T-helper 2 cell treated with Interferon-gamma antibody and Interleukin-4, amounts not matched to agents 5 μg/mL and 100 μg/mL, for 36 hours (primary cell): Measurements from ENCODE around the gene STK36.
"Not testable (repeated sequence)": the region's sequence is repeated elsewhere in the genome, so short reads cannot be mapped to it uniquely, and the experiment has no call there.

Source experiments
- DNase-seq: peaks from one replicate; pipeline ENCODE4 v3.0.0; 2021; ENCODE audit warnings: low spot score
- H3K27ac Mint-ChIP-seq: one replicate; pipeline ENCODE4 v1.8.0; 2021; ENCODE audit warnings: mild to moderate bottlenecking, mixed read lengths
- H3K27me3 Mint-ChIP-seq: one replicate; pipeline ENCODE4 v1.8.0; 2021; ENCODE audit warnings: low read depth, mixed read lengths
- H3K36me3 Mint-ChIP-seq: one replicate; pipeline ENCODE4 v1.8.0; 2021; ENCODE audit warnings: low read depth, mixed read lengths
- H3K4me1 Mint-ChIP-seq: one replicate; pipeline ENCODE4 v1.8.0; 2021; ENCODE audit warnings: low read depth, mixed read lengths
- H3K4me3 Mint-ChIP-seq: one replicate; pipeline ENCODE4 v1.8.0; 2022; ENCODE audit warnings: mild to moderate bottlenecking, moderate library complexity, mixed read lengths
- H3K9me3 Mint-ChIP-seq: one replicate; pipeline ENCODE4 v1.8.0; 2021; ENCODE audit warnings: mixed read lengths

The STK36 gene

DNA sequence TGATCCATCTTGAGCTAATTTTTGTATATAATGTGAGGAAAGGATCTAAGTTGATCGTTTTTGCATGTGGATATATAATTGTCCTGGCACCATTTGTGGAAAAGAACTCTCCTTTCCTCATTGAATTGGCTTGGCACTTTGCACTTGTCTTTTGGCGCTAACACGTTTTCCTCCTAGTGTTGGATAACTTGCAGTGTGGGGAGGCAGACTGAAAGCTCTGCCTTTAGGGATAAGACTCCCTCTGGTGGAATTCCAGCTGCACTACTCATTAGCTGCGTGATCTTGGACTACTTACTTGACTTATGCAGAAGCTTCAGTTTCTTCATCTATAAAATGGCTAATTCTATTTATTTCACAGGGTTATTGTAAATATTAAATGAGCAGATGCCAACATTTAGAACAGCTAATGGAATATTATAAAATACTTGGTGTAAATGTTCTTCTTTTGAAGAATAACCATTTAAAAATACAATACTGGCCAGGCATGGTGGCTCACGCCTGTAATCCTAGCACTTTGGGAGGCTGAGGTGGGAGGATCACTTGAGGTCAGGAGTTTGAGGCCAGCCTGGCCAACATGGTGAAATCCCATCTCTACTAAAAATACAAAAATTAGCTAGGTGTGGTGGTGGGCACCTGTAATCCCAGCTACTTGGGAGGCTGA lies 15.6 kb downstream of the STK36 start:
- H3K4me3 Mint-ChIP-seq, H3K36me3 Mint-ChIP-seq, H3K9me3 Mint-ChIP-seq, H3K4me1 Mint-ChIP-seq, H3K27ac Mint-ChIP-seq, H3K27me3 Mint-ChIP-seq: not testable (repeated sequence)
- DNase-seq, result peak; percentile 10

DNA sequence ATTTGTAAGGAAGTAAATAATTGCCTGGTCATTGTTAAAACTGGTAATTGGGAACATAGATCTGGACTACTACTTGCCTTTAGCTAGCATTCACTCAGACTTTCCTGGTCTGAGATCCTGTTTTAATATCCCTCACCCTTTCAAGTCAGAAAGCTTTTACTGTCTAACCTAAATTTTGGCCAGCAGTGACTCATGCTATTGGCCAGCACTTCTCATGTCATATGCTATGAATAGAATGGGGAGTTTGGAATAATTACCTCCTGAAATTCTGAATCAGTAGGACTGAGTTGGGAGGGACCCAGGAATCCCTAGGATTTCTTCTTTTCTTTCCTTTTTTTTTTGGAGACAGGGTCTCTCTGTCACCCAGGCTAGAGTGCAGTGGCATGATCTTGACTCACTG lies 19.3 kb downstream of the STK36 start:
- Mint-ChIP-seq H3K9me3 (no peaks in the 10 kb centered on the region), H3K27me3 (no peaks in the 10 kb centered on the region), H3K4me3 (no peak overlapping the region), H3K36me3 (no peaks in the 10 kb centered on the region), H3K27ac (no peak overlapping the region), H3K4me1 (peaks cover 3% of the 10 kb centered on the region)
- no peak for DNase-seq

DNA sequence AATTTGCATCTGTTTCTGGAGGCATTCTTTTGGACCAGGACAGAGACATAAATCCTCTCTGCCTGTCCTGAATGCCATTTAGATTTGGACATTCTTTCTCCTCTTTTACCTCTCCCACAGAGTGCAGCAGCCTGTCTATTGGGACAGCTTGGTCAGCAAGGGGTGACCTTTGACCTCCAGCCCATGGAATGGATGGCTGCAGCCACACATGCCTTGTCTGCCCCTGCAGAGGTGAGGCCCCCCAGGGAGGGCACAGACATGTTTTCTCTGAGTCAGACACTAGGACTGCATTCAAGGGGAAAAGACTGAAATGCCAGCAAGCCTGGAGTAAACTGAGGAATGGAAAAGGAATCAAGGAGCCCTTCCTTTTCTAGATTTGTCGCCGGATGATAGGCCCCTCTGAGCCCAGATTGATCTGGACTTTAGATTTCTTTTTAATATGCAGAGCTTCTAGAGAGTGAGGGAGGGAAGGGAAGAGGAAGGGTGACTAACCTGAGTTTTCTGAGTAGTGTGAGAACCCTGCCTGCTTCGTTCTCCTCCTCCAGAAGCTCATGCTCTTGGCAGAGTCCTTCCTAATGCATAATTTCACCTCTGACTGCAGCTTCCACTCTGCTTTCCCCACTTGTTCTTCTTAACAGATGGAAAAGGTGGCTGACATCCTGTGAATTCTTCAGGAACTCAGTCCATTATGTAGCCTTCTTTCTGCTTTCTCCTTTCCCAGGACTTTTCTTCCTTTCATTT lies 22.7 kb downstream of the STK36 start:
- H3K4me3 Mint-ChIP-seq, result no peak overlapping the region
- no peaks in the 10 kb centered on the region for H3K36me3 Mint-ChIP-seq
- H3K27ac Mint-ChIP-seq, result no peak overlapping the region
- H3K27me3 Mint-ChIP-seq, result no peaks in the 10 kb centered on the region
- no peak for DNase-seq
- H3K4me1 Mint-ChIP-seq, result no peaks in the 10 kb centered on the region
- H3K9me3 Mint-ChIP-seq, result no peaks in the 10 kb centered on the region

DNA sequence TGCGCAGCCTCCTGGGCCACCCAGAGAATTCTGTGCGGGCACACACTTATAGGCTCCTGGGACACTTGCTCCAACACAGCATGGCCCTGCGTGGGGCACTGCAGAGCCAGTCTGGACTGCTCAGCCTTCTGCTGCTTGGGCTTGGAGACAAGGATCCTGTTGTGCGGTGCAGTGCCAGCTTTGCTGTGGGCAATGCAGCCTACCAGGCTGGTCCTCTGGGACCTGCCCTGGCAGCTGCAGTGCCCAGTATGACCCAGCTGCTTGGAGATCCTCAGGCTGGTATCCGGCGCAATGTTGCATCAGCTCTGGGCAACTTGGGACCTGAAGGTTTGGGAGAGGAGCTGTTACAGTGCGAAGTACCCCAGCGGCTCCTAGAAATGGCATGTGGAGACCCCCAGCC lies 27.0 kb downstream of the STK36 start:
- H3K36me3 Mint-ChIP-seq, result no peaks in the 10 kb centered on the region
- no peak overlapping the region for H3K4me3 Mint-ChIP-seq
- no peaks in the 10 kb centered on the region for H3K27me3 Mint-ChIP-seq
- DNase-seq, result no peak
- no peaks in the 10 kb centered on the region for H3K9me3 Mint-ChIP-seq
- H3K27ac Mint-ChIP-seq, result no peak overlapping the region
- no peaks in the 10 kb centered on the region for H3K4me1 Mint-ChIP-seq

DNA sequence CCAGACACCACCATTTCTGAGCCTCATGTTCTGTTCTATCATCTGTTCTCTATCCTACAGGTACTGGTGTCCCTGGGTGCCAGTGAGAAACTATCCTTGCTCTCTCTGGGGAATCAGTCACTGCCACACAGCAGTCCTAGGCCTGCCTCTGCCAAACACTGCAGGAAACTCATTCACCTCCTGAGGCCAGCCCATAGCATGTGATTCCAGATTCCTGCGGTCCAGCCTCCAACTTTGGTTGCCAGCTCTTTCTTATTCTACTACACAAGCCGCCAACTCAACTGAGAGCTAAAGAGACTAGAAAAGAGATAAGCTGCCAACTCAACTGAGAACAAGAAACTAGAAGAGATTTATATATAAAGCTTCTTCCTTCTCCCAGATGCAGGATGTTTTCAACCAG lies 29.9 kb downstream of the STK36 start:
- H3K27ac Mint-ChIP-seq, result no peak overlapping the region
- H3K4me3 Mint-ChIP-seq, result no peak overlapping the region
- DNase-seq, result no peak
- no peaks in the 10 kb centered on the region for H3K4me1 Mint-ChIP-seq
- H3K36me3 Mint-ChIP-seq, result no peaks in the 10 kb centered on the region
- no peaks in the 10 kb centered on the region for H3K9me3 Mint-ChIP-seq
- peaks cover 7% of the 10 kb centered on the region for H3K27me3 Mint-ChIP-seq

DNA sequence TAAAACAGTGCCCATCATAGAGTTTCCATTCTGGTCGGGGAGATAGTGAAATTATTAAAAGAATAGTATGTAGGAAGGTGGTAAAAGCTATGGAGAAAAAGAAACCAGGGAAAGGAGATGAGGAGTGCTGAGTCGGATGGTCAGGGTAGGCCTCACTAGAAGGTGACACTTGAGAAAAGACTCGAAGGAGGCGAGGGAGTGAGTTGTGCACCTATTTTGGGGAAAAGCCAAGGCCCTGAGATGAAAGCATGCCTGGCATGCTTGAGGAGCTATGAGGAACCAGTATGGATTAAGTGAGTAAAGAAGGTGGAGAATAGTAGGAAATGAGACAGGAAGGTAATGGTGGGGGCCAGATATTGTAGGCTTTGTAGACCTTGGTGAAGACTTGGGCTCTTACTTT lies 31.5 kb downstream of the STK36 start:
- Mint-ChIP-seq H3K4me1 (peaks cover 6% of the 10 kb centered on the region), H3K27me3 (peaks cover 8% of the 10 kb centered on the region), H3K4me3 (no peak overlapping the region), H3K9me3 (no peaks in the 10 kb centered on the region), H3K36me3 (no peaks in the 10 kb centered on the region), H3K27ac (no peak overlapping the region)
- DNase-seq, result no peak

DNA sequence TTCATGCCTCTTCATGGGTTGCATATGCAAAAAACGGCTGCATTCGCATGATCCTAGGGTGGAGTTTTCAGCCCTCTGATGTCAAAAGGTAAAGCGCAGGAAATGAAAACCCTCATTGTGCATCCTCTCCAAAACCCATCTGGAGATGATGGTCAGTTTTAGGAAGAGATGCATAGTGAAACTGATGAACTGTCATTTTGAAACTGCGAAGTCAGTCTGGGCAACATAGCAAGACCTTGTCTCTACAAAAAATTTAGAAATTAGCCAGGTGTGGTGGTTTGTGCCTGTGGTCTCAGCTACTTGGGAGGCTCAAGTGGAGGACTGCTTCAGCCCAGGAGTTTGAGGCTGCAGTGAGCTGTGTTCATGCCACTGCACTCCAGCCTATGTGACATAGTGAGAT lies 36.2 kb downstream of the STK36 start:
- no peak overlapping the region for H3K27ac Mint-ChIP-seq
- peaks cover 14% of the 10 kb centered on the region for H3K4me1 Mint-ChIP-seq

DNA sequence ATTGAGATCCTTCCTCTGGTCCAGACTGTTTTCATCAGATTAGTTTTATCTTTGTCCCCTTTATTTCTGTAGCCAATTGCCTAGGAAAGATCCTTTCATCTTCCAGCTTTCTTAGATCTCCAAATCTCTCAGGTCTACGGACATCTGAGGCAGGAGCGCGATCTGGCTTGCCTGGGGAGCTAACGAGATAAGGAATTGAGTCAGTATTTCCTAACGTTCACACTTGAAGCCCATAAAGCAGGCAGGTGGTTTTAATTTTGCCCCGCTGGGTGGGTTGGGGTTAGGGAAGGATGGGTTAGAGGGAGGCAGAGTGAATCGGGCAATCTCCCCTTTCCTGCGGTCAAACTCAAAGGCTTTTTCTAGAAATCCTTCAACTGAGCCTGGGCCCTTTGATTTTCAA lies 38.0 kb downstream of the STK36 start:
- peaks cover 8% of the 10 kb centered on the region for H3K27me3 Mint-ChIP-seq
- peak overlapping the region; percentile 1 for H3K27ac Mint-ChIP-seq
- peaks cover 22% of the 10 kb centered on the region for H3K4me1 Mint-ChIP-seq
- H3K36me3 Mint-ChIP-seq, result peaks cover 2% of the 10 kb centered on the region
- H3K4me3 Mint-ChIP-seq, result peak overlapping the region; percentile 98
- no peaks in the 10 kb centered on the region for H3K9me3 Mint-ChIP-seq
- DNase-seq, result no peak

More for the DNA sequence above, 36.2 kb downstream of the STK36 start:
- H3K9me3 Mint-ChIP-seq, result no peaks in the 10 kb centered on the region
- no peak overlapping the region for H3K4me3 Mint-ChIP-seq
- H3K27me3 Mint-ChIP-seq, result peaks cover 8% of the 10 kb centered on the region
- no peak for DNase-seq
- H3K36me3 Mint-ChIP-seq, result peaks cover 2% of the 10 kb centered on the region

DNA sequence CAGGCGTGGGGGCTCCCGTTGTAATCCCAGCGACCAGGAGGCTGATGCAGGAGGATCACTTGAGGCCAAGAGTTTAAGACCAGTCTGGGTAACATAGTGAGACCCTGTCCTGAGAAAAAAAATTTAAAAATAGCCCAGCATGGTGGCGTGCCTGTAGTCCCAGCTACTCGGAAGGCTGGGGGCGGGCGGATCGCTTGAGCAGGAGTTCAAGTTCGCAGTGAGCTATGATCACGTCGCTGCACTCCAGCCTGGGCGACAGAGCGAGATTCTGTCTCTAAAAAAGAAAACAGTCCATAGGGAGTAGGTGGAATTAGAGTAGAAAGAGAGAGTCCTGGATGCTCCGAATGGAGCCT lies 38.4 kb downstream of the STK36 start:
- H3K9me3 Mint-ChIP-seq, result no peaks in the 10 kb centered on the region
- H3K27me3 Mint-ChIP-seq, result peaks cover 8% of the 10 kb centered on the region
- H3K27ac Mint-ChIP-seq, result peak overlapping the region; percentile 69
- H3K4me1 Mint-ChIP-seq, result peaks cover 22% of the 10 kb centered on the region
- H3K36me3 Mint-ChIP-seq, result peaks cover 2% of the 10 kb centered on the region
- no peak for DNase-seq
- peak overlapping the region; percentile 98 for H3K4me3 Mint-ChIP-seq

DNA sequence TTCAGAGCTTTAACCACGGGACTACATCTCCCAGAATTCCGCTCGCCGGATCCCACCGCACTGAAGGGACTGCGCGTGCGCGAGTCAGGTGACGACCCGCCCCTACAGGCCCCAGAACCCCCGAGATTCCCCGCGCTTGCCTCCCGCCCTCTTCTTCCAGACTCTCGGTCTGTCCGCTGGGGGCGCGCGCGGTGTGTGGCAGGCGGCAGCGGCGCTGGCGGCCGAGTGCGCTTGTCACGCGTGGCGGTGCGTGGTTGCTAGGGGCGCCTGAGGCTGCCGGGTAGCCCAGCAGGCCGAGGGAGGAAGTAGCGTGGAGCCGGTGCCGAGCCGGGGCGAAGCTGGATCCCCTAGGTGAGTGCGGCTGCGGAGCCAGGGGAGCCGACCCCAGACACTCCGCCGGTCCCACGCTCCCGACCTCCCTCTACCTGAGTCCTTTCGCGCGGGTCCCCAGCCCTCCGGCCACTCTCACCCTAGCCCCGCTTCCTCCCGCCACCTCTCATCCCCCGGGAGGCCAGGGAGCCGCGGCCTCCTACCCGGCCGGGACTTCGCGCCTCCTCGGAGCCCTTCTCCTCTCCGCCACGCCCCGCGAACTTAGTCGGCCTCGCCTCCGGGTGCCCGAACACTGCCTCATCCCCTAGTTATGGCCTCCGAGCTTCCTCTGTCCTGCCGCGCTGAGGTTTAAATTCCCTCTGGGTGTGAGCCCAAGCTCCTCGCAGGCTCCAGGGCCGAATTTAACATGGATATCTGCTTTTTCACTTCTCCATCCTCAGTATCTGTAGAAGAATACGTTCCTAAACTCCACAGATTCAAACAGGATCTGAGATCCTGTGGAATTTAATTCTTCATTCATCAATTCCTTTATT lies 39.0 kb downstream of the STK36 start, which contains the start of gene TTLL4:
Gene TTLL4 (plus strand): TSS at position 149 of the 863 bp plus-strand sequence. CDS start 26,842 bp downstream, outside the sequence.
- Mint-ChIP-seq H3K4me1 (peaks cover 22% of the 10 kb centered on the region), H3K27ac (peak within 1 kb of the TSS; percentile 89), H3K27me3 (peaks cover 8% of the 10 kb centered on the region), H3K36me3 (peaks cover 5% of the 10 kb centered on the region), H3K9me3 (no peaks in the 10 kb centered on the region), H3K4me3 (peak within 1 kb of the TSS; percentile 98)
- DNase-seq, result peak; percentile 98

DNA sequence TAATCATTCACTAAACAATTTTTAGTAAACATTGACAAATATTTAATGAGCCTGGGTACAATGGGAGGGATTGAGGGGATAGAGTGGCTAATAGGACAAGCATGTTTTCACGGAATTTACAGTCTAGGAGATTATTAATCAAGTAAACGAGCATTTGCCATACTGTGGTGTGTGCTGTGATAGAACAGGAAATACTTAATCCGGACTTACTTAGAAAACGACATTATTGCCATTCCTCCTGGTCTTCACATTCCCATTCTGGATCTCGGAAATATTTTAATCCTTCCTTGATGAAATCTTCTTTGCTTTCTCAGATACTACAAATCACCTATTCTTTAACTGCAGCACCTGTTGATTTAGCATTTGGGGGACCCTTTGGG lies 39.7 kb downstream of the STK36 start:
- H3K4me3 Mint-ChIP-seq, result peak overlapping the region; percentile 98
- DNase-seq, result no peak
- peaks cover 22% of the 10 kb centered on the region for H3K4me1 Mint-ChIP-seq
- H3K27me3 Mint-ChIP-seq, result peaks cover 2% of the 10 kb centered on the region
- H3K9me3 Mint-ChIP-seq, result no peaks in the 10 kb centered on the region
- H3K36me3 Mint-ChIP-seq, result peaks cover 6% of the 10 kb centered on the region
- peak overlapping the region; percentile 89 for H3K27ac Mint-ChIP-seq

DNA sequence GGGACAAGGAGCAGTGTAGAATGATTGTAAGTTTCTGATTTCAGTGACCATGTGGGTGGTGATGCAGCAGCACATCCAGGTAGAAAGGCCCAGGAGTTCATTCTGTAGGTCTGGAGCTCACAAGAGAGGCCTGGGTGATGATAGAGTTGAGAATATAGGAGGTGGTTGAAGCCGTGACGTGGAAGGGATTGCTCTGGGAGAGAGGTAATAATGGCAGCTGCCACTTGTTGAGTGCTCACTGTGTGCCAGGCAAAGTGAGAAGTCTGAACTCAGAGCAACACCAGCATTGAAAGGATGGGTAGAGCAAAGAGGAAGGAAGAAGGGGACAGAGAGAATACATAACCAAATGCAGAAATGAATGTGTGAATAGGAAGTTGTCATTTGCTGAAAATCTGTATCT lies 42.0 kb downstream of the STK36 start:
- Mint-ChIP-seq H3K4me1 (peaks cover 15% of the 10 kb centered on the region), H3K4me3 (no peak overlapping the region), H3K9me3 (no peaks in the 10 kb centered on the region), H3K27me3 (no peaks in the 10 kb centered on the region), H3K27ac (no peak overlapping the region), H3K36me3 (peaks cover 6% of the 10 kb centered on the region)
- no peak for DNase-seq

DNA sequence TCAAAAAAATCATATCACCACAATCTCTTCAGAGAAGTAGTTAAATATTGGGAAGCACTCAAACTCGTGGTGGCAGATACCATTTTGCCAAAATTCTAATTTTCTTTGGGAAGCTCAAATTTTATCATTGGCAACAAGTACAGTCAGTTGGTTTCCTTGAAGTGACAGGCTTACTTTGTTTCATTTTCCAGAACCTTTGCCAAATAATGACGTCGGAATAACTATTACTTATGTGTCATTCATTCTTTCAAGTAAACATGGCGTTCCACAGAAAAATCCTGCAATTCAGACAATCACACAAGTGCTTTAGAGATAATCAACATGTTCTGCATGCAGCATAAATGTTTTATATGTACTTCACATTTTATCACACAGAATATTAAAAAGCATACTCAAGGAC lies 44.2 kb downstream of the STK36 start:
- peaks cover 6% of the 10 kb centered on the region for H3K36me3 Mint-ChIP-seq
- no peaks in the 10 kb centered on the region for H3K27me3 Mint-ChIP-seq
- H3K4me1 Mint-ChIP-seq, result peaks cover 19% of the 10 kb centered on the region

DNA sequence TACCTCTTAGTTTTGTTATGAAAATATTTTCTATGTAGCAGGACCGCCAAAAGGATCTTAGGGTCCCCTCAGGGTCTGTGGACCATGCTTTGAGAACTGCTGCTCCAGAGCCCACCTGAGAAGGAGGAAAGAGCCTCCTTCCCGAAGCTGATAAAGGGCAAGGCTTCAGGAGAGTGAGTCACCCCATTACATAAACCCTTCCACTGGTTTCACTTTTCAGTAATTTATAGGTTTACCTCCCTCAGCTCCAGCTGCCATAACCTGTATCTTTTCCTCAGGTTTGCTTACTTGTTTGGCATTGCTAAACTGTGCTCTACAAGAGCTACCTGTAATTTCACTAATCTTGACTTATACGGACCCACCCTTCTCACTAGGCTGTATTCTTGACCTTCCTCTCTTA lies 45.4 kb downstream of the STK36 start:
- Mint-ChIP-seq H3K27me3 (no peaks in the 10 kb centered on the region), H3K4me1 (peaks cover 12% of the 10 kb centered on the region), H3K27ac (no peak overlapping the region), H3K36me3 (peaks cover 3% of the 10 kb centered on the region), H3K9me3 (no peaks in the 10 kb centered on the region), H3K4me3 (no peak overlapping the region)
- no peak for DNase-seq

More for the DNA sequence above, 44.2 kb downstream of the STK36 start:
- Mint-ChIP-seq H3K4me3 (no peak overlapping the region), H3K27ac (no peak overlapping the region), H3K9me3 (no peaks in the 10 kb centered on the region)
- DNase-seq, result no peak
